Stomach (tissue), 4 donors: ENCODE data around the gene KRT1.

Experiments
- CTCF ChIP-seq, 7 experiments: fragments of 450-650 bp in 4 of 7; fragments of 200-600 bp in 3 of 7; sonication (generic) in 3 of 7; IDR thresholded peaks; one replicate each; pipeline ENCODE4 v1.5.1; 2016 to 2019; ENCODE audit warnings: antibody characterized with exemption in 7 of 7, control low read depth in 2 of 7, mild to moderate bottlenecking in 1 of 7
- EP300 ChIP-seq: sonication (generic); formaldehyde crosslinking; IDR thresholded peaks from one replicate; pipeline ENCODE4 v1.6.1; 2017; ENCODE audit warnings: antibody characterized with exemption
- POLR2A ChIP-seq, 4 donors: fragments of 450-650 bp; IDR thresholded peaks; one replicate each; pipeline ENCODE4 v1.6.1; 2016; ENCODE audit warnings: antibody characterized with exemption in 4 of 4, control low read depth in 2 of 4, mild to moderate bottlenecking in 1 of 4, moderate library complexity in 1 of 4

- TF ChIP-seq POLR2A (IDR thresholded peaks at IDR 0.05) (no peak), EP300 (no peak), CTCF (IDR thresholded peaks at IDR 0.05) (no peak)
These were observed 2.5 kb downstream of the KRT1 start for GRCh38 chr12:52677671-52678070.
